Measurements from ENCODE around the gene LY6G5C. TPM values are rescaled to one million over a fixed set of nuclear protein-coding genes. Genes with fewer than 3 reads are reported as not detected.
A peak's percentile ranks its signal among the peaks of the same experiment; 100 is the strongest.

Gene LY6G5C
- total and polyA plus RNA-seq, 4 donors, result 0.59 to 2.5 (median 1.1) TPM

- Histone ChIP-seq H3K36me3 (ENCODE audit: control insufficient read depth in 4 of 4, insufficient read depth in 3 of 4, low read depth in 1 of 4, low read length in 3 of 4) (peaks cover 0 to 7% (median 4%) of the 10 kb centered on the region in 4 donors), H3K4me1 (ENCODE audit: control insufficient read depth in 4 of 4, insufficient read depth in 4 of 4, low read length in 3 of 4) (peaks cover 0 to 17% (median 14%) of the 10 kb centered on the region in 4 donors), H3K9ac (ENCODE audit: low read depth in 1 of 2, low read length in 2 of 2) (peak overlapping the region; percentile 85 to 98), H3K4me3 (ENCODE audit: low read depth in 1 of 3, low read length in 3 of 3) (peak overlapping the region; percentile 72 to 96 (median 73)), H3K27ac (ENCODE audit: low read depth in 1 of 2, low read length in 2 of 2) (peak overlapping the region; percentile 94), H3K9me3 (ENCODE audit: control insufficient read depth in 4 of 4, low read length in 3 of 4) (no peaks in the 10 kb centered on the region), H3K27me3 (ENCODE audit: control insufficient read depth in 4 of 4, insufficient read depth in 4 of 4, low read length in 3 of 4) (no peaks in the 10 kb centered on the region)
- under 1% methylated on average over 10 of the region's 10 CpGs for WGBS
- DNase-seq (ENCODE audit: low spot score), result no peak
- no peak for TF ChIP-seq RAD21 (IDR thresholded peaks at IDR 0.05)
- no peak for TF ChIP-seq HNF4A (conservative IDR thresholded peaks at IDR 0.05)
- TF ChIP-seq EGR1 (IDR thresholded peaks at IDR 0.05; ENCODE audit: low read depth in 2 of 2), result no peak
- no peak for TF ChIP-seq JUND (IDR thresholded peaks at IDR 0.05)
- TF ChIP-seq, protein P1, sequence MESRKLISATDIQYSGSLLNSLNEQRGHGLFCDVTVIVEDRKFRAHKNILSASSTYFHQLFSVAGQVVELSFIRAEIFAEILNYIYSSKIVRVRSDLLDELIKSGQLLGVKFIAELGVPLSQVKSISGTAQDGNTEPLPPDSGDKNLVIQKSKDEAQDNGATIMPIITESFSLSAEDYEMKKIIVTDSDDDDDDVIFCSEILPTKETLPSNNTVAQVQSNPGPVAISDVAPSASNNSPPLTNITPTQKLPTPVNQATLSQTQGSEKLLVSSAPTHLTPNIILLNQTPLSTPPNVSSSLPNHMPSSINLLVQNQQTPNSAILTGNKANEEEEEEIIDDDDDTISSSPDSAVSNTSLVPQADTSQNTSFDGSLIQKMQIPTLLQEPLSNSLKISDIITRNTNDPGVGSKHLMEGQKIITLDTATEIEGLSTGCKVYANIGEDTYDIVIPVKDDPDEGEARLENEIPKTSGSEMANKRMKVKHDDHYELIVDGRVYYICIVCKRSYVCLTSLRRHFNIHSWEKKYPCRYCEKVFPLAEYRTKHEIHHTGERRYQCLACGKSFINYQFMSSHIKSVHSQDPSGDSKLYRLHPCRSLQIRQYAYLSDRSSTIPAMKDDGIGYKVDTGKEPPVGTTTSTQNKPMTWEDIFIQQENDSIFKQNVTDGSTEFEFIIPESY (IDR thresholded peaks at IDR 0.05), result no peak
- no peak for TF ChIP-seq FOXA1 (IDR thresholded peaks at IDR 0.05)
- TF ChIP-seq, protein P2, sequence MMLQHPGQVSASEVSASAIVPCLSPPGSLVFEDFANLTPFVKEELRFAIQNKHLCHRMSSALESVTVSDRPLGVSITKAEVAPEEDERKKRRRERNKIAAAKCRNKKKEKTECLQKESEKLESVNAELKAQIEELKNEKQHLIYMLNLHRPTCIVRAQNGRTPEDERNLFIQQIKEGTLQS (IDR thresholded peaks at IDR 0.05), result no peak
- no peak for TF ChIP-seq MAX (IDR thresholded peaks at IDR 0.05)
- no peak for TF ChIP-seq TAF1 (conservative IDR thresholded peaks at IDR 0.05)
- no peak for TF ChIP-seq SP1 (IDR thresholded peaks at IDR 0.05)
- TF ChIP-seq FOXA2 (IDR thresholded peaks at IDR 0.05), result no peak
- no peak for TF ChIP-seq RXRA (IDR thresholded peaks at IDR 0.05)
- TF ChIP-seq REST (IDR thresholded peaks at IDR 0.05), result no peak
- no peak for TF ChIP-seq GABPA (IDR thresholded peaks at IDR 0.05 in 1 of 2, conservative IDR thresholded peaks at IDR 0.05 in 1 of 2)
- TF ChIP-seq NR2F2 (IDR thresholded peaks at IDR 0.05), result no peak
Measured at GRCh38 chr6:31702405-31702818, 21.5 kb upstream of the LY6G5C start.

DNA sequence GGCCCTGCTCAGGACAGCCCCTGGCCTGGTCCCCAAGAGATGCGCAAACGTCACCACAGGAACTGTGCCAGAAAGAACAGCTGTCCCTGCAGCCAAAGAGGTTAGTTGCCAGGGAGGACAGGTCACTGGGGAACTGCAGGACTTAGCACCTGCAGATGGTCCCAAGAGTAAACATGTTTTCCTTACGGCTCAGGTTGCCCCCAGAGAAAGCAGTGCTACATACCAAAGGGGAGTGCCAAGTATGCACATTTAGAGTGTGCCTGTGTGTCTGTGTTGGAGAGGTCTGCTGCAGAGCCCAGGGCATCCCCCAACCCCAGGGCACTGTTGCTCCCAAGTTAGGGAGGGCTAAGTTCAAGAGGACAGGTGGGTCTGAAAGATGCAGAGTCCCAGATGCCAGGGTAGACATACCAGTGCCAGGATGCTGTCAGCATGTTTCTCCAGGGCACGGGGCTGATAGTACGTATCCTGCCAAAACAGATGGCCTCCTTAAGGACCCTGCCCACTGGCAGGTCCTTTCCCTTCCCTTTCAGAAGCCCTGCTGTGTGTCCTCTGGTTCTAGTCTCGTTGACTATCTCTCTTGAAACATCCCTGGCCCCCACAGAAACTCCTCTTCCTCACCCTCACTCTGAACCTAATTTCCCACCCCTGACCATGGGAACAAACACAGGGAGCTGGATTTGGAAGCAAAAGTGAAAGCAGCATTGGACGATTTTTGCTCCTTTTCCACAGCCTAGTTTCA is 21.0 kb upstream of the LY6G5C start:
- peak overlapping the region; percentile 85 to 98 for H3K9ac ChIP-seq (ENCODE audit: low read depth in 1 of 2, low read length in 2 of 2)
- TF ChIP-seq RXRA (IDR thresholded peaks at IDR 0.05) (no peak), TAF1 (conservative IDR thresholded peaks at IDR 0.05) (no peak), FOXA2 (IDR thresholded peaks at IDR 0.05) (no peak), HNF4A (conservative IDR thresholded peaks at IDR 0.05) (no peak), MAX (IDR thresholded peaks at IDR 0.05) (no peak), HNF4G (IDR thresholded peaks at IDR 0.05) (no peak), EGR1 (IDR thresholded peaks at IDR 0.05; ENCODE audit: low read depth in 2 of 2) (no peak), SP1 (IDR thresholded peaks at IDR 0.05) (no peak), REST (IDR thresholded peaks at IDR 0.05) (no peak)
- TF ChIP-seq, protein P3, sequence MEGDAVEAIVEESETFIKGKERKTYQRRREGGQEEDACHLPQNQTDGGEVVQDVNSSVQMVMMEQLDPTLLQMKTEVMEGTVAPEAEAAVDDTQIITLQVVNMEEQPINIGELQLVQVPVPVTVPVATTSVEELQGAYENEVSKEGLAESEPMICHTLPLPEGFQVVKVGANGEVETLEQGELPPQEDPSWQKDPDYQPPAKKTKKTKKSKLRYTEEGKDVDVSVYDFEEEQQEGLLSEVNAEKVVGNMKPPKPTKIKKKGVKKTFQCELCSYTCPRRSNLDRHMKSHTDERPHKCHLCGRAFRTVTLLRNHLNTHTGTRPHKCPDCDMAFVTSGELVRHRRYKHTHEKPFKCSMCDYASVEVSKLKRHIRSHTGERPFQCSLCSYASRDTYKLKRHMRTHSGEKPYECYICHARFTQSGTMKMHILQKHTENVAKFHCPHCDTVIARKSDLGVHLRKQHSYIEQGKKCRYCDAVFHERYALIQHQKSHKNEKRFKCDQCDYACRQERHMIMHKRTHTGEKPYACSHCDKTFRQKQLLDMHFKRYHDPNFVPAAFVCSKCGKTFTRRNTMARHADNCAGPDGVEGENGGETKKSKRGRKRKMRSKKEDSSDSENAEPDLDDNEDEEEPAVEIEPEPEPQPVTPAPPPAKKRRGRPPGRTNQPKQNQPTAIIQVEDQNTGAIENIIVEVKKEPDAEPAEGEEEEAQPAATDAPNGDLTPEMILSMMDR (IDR thresholded peaks at IDR 0.05; ENCODE audit: low read depth, low read length, missing input control), result no peak
- H3K27me3 ChIP-seq (ENCODE audit: control insufficient read depth in 4 of 4, insufficient read depth in 4 of 4, low read length in 3 of 4), result no peaks in the 10 kb centered on the region
- H3K27ac ChIP-seq (ENCODE audit: low read depth in 1 of 2, low read length in 2 of 2), result peak overlapping the region; percentile 94
- 24% methylated on average over 7 of the region's 7 CpGs for WGBS
- H3K36me3 ChIP-seq (ENCODE audit: control insufficient read depth in 4 of 4, insufficient read depth in 3 of 4, low read depth in 1 of 4, low read length in 3 of 4), result peaks cover 2 to 7% (median 5%) of the 10 kb centered on the region in 4 donors
- no peak for DNase-seq (ENCODE audit: low spot score)
- no peaks in the 10 kb centered on the region for H3K9me3 ChIP-seq (ENCODE audit: control insufficient read depth in 4 of 4, low read length in 3 of 4)
- peak overlapping the region; percentile 72 to 96 (median 73) for H3K4me3 ChIP-seq (ENCODE audit: low read depth in 1 of 3, low read length in 3 of 3)
- peaks cover 0 to 17% (median 14%) of the 10 kb centered on the region in 4 donors for H3K4me1 ChIP-seq (ENCODE audit: control insufficient read depth in 4 of 4, insufficient read depth in 4 of 4, low read length in 3 of 4)

All from liver (tissue), 9 donors.